NCI-H128 (cell line): ENCODE results near the gene PKNOX2.

ENCODE experiments used
- DNase-seq: peaks from one replicate; lab custom pipeline; 2025; ENCODE audit not compliant: unreplicated experiment; lab: John Stamatoyannopoulos, UW

The PKNOX2 gene

GRCh38 chr11:125429807-125430678, 265.5 kb downstream of the PKNOX2 start:
- DNase-seq, result no peak

GRCh38 chr11:125431009-125431408, 266.5 kb downstream of the PKNOX2 start:
- no peak for DNase-seq

DNA sequence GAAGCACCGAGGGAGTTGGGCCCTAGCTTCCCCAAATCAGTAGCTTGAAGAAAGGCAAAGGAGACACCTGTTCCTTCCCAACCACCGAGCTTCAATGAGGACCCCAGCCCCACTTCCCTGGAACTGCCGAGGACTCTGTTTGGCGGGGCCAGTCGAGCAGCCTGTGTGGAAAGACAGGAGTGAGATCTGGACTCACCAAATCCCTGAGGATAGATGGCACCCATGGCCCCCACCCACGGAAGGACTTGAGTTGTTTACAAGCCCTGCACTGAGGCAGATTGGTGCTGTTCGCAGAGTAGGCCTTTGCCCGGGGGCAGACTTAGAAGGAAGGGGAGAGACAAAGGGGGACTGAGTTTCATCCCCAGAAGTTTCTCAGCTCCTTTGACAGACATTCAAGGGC, 266.9 kb downstream of the PKNOX2 start:
- DNase-seq, result no peak

- DNase-seq, result no peak
Observed at GRCh38 chr11:125433454-125434121, 269.0 kb downstream of the PKNOX2 start.

GRCh38 chr11:125435461-125436238, 271.1 kb downstream of the PKNOX2 start:
- no peak for DNase-seq

GRCh38 chr11:125441648-125442410, 277.3 kb downstream of the PKNOX2 start:
- DNase-seq, result no peak

DNA sequence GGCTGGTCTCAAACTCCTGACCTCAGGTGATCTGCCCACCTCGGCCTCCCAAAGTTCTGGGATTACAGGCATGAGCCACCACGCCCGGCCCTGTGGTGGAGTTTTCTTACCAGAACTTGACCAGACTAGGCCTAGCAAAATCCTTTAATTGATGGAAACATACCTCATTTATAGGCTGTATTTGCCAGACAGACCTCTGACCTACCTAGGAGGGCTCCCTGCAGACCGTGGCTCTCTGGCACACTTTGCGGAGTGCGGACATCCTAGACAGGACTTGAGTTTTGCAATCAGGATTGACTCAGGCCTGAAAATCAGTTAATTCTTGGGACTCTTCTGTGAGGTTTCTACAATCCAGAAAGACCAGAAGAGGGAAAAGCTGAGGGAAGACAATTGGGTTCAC, 278.4 kb downstream of the PKNOX2 start:
- DNase-seq, result no peak

- DNase-seq, result no peak
Observed at GRCh38 chr11:125443767-125444311, 279.3 kb downstream of the PKNOX2 start.

- DNase-seq, result no peak
Observed at GRCh38 chr11:125445731-125446130, 281.2 kb downstream of the PKNOX2 start.

DNA sequence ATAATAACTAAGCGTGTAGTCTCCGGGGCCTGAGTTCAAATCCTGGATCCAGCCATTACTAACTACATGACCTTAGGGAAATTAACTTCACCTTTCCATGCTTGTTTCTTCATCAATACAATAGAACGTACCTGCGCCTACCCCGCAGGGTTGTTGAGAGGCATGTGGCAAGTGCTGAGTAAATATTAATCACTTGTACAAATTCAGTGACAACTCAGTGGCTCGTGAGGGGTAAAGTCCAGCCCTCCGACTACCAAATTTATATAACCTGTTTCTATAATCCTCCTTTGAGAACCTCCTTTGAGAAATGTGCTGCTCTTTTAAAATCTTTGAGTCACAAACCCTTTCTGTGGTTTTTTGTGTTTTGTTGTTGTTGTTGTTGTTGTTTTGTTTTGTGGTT, 281.7 kb downstream of the PKNOX2 start:
- no peak for DNase-seq

DNA sequence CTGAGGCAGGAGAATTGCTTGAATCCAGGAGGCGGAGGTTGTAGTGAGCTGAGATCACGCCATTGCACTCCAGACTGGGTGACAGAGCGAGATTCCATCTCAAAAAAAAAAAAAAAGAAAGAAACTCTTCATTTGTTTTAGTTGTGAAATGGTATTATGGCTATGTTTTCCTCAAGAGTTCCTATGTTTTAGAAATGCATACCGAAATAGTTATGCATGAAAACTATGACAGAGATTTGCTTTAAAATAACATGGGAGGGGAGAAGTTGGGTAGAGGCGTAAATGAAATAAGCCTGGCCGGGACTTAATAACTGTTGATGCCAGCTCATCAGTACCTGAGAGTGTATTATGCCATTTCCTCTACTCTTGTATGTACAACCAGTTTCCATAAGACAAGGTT, 283.2 kb downstream of the PKNOX2 start:
- no peak for DNase-seq

- DNase-seq, result no peak
Observed at GRCh38 chr11:125448136-125448535, 283.6 kb downstream of the PKNOX2 start.

GRCh38 chr11:125449565-125449964, 285.0 kb downstream of the PKNOX2 start:
- DNase-seq, result no peak

DNA sequence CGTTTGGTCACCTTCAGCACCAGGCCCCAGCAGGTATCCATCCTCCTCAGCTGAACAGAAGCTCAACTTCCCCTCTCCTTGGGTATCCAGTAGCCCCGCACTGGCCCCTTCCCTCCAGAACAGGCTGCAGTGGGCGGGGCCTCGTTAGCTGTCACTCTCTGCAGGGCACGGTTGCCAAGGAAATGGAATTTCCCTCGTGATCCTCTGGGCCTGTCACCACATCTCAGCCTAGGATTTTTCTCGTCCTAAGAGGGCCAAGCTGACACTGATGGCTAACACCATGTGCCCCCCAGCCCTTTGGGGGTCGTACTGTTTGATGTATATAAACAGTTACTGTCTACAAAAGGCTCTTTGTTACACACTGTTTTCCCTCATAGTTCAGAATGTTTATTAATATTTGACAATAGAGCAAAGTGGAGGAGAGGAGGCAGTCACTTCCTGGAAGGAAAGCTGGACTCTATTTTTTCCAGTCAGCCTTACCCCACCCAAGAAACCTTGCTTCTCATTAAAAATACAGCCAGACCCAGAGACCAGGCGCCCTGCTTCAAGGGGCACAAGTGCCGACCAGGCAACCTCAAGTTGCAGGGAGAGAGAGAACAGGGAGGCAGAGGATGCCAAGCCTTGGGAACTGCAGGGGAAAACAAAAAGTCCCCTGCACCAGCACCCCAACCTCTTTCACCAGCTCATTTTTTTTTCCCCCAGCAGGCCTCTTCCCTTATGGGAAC, 287.0 kb downstream of the PKNOX2 start:
- no peak for DNase-seq

- no peak for DNase-seq
Observed at GRCh38 chr11:125452125-125452470, 287.5 kb downstream of the PKNOX2 start.

DNA sequence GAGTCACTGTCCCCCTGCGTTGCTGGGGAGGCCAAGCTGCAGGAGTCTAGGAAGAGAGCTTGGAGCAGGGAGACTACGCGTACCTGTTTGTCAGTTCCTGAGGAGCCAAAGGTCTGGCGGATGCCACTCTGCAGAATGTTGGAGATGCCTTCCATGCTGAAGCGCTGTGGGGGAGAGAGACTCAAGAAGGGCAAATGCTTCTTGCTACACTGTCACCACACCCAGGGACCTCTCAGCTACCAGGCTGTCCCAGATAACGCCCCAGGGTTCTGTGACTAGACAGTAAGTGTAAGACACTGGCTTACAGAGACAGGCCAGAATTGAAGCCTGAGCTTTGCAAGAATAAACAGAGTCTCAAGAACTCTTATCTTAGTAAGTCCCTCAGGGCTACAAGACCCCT, 289.5 kb downstream of the PKNOX2 start:
- no peak for DNase-seq

DNA sequence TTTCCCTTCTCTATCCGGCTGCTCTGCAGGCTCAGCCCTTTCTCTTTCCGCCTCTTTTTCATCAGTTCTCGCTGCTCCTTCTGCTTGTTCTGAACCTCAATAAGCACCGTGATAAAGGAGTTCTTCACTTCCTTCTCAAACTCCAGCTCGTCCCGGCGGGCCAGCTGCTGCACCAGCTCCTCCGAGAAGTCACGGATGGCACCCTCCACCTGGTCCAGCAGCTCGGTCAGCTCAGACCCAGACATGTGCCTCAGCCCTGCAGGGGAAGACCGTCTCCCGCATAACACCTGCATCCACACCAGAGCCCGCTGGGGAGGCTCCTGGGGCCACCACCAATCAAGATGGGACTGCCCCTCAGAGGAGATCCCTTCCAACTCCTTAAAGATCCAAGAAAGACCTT, 291.3 kb downstream of the PKNOX2 start:
- no peak for DNase-seq

DNA sequence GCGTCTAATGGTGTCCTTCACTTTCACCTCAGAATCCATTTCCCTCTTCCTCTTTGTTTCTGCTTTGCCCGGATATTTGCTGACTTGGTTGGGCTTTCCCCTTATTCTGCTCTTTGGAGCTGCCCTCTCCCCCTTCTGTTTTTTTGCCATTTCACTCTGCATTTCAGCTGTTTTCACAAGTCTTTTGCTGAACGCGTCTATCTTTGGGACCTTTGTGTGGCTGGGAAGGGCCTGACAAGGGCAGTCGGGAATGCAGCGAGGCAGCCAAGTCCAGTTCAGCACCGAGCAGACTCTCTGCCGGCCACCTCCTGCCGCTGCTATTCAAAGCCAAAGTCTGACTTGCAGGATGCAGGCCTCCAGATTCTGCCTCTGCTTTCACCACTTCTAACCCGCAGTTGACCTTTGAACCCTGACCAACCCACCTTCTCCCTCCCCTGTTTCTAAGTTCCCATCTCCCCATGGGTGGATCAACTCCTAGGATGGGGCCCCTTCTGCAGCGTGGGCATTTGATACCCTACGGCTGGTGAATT, 293.3 kb downstream of the PKNOX2 start:
- no peak for DNase-seq

GRCh38 chr11:125460275-125460674, 295.7 kb downstream of the PKNOX2 start:
- no peak for DNase-seq
